ENCODE results near the gene BPIFA2. TPM values are rescaled to one million over a fixed set of nuclear protein-coding genes. Genes with fewer than 3 reads are reported as not detected.

Gene BPIFA2
- total and polyA plus RNA-seq, 9 of the 15 experiments (the other 6 are each of a cell fraction or from before 2014, with no cell fraction given): not detected

DNA sequence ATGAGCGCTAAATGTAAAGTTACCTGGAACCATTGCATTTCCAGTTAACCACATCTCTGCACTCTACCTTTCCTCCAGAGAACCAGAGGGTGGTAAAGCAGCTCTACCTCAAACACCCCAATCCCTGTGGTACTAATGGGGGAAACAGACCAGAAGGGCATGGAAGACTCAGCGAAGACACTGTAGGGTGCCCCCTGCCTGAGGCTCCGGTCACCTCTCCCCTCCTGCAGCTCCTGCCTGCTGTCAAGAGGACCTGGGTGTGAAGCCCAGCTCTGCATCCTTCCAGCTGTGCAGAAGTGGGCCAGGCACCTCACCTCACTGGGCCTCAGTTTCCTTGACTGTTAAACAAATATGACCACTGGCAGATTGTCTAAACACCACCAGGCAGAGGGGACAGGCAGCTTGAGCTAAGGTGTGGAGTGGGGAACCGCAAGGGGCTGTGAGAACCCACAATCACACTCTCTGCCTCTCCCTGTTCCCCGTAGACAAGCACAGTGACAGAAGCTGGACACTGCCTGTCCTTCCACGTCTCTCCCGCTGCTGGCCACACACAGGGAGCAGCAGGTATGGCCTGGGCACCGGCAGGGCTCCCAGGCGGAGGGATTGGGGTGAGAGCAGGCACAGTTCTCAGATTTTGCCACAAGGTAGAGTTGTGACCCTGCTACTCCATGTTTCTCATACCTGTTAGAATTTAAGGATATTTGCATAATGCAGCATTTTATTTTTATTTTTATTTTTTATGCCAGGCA is 9.1 kb upstream of the BPIFA2 start:
- intact Hi-C loops (cut with micrococcal nuclease) (no loop called here), in situ Hi-C loops (cut with MboI) (no loop called here)
- Histone ChIP-seq H3K79me2 (ENCODE audit: control insufficient read depth, insufficient read depth, low read length) (no peaks in the 10 kb centered on the region), H3K9me1 (ENCODE audit: control insufficient read depth, insufficient read depth, low read length) (no peaks in the 10 kb centered on the region), H3K27me3 (ENCODE audit: control insufficient read depth in 2 of 2, insufficient read depth in 2 of 2, low read length in 2 of 2) (peaks cover 3 to 49% of the 10 kb centered on the region in 2 experiments; a peak in 3 of 5 replicates), H3K27ac (ENCODE audit: extremely low read depth, low read depth, low read length) (no peak overlapping the region), H3K4me2 (ENCODE audit: insufficient read depth, low read length) (no peak overlapping the region), H3K9ac (ENCODE audit: insufficient read depth in 1 of 2, low read depth in 2 of 2, low read length in 2 of 2) (no peak overlapping the region), H3K4me1 (replicated peaks in 1 of 2; ENCODE audit: control insufficient read depth in 2 of 2, insufficient read depth in 2 of 2, low read length in 2 of 2) (no peaks in the 10 kb centered on the region), H2AFZ (ENCODE audit: low read depth, low read length) (no peak overlapping the region), H3K4me3 (no peak overlapping the region), H3K36me3 (ENCODE audit: control insufficient read depth, insufficient read depth, low read length) (no peaks in the 10 kb centered on the region), H3K9me3 (replicated peaks; ENCODE audit: control insufficient read depth, insufficient read depth, low read depth, low read length) (no peaks in the 10 kb centered on the region), H4K20me1 (replicated peaks; ENCODE audit: control insufficient read depth, insufficient read depth, low read length) (peaks cover 10% of the 10 kb centered on the region)
- CTCF ChIA-PET (ENCODE audit: low intra/inter-chr PET ratio): no interaction called here
- POLR2A ChIA-PET: interaction anchor here (0.7 kb wide), 1 partner anchor 183 kb away, joined by 4 read pairs; no protein-coding TSS in a partner anchor
- no peak for DNase-seq (ENCODE audit: extremely low read depth in 1 of 4, low spot score in 3 of 4)
- 1% methylated on average over 9 of the region's 9 CpGs for WGBS (ENCODE audit: insufficient coverage, low coverage, missing lambda C conversion rate)
- FAIRE-seq: no peak
- BruUV-seq (replicated peaks): no TSS peak
- TF ChIP-seq, protein P1, sequence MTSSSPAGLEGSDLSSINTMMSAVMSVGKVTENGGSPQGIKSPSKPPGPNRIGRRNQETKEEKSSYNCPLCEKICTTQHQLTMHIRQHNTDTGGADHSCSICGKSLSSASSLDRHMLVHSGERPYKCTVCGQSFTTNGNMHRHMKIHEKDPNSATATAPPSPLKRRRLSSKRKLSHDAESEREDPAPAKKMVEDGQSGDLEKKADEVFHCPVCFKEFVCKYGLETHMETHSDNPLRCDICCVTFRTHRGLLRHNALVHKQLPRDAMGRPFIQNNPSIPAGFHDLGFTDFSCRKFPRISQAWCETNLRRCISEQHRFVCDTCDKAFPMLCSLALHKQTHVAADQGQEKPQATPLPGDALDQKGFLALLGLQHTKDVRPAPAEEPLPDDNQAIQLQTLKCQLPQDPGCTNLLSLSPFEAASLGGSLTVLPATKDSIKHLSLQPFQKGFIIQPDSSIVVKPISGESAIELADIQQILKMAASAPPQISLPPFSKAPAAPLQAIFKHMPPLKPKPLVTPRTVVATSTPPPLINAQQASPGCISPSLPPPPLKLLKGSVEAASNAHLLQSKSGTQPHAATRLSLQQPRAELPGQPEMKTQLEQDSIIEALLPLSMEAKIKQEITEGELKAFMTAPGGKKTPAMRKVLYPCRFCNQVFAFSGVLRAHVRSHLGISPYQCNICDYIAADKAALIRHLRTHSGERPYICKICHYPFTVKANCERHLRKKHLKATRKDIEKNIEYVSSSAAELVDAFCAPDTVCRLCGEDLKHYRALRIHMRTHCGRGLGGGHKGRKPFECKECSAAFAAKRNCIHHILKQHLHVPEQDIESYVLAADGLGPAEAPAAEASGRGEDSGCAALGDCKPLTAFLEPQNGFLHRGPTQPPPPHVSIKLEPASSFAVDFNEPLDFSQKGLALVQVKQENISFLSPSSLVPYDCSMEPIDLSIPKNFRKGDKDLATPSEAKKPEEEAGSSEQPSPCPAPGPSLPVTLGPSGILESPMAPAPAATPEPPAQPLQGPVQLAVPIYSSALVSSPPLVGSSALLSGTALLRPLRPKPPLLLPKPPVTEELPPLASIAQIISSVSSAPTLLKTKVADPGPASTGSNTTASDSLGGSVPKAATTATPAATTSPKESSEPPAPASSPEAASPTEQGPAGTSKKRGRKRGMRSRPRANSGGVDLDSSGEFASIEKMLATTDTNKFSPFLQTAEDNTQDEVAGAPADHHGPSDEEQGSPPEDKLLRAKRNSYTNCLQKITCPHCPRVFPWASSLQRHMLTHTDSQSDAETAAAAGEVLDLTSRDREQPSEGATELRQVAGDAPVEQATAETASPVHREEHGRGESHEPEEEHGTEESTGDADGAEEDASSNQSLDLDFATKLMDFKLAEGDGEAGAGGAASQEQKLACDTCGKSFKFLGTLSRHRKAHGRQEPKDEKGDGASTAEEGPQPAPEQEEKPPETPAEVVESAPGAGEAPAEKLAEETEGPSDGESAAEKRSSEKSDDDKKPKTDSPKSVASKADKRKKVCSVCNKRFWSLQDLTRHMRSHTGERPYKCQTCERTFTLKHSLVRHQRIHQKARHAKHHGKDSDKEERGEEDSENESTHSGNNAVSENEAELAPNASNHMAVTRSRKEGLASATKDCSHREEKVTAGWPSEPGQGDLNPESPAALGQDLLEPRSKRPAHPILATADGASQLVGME (CRISPR knock-in tag; IDR thresholded peaks at IDR 0.05): no peak
- TF ChIP-seq ZNF239 (CRISPR knock-in tag; IDR thresholded peaks at IDR 0.05): no peak
- TF ChIP-seq RNF2 (IDR thresholded peaks at IDR 0.05): no peak
- TF ChIP-seq CCAR2 (IDR thresholded peaks at IDR 0.05; ENCODE audit: low read depth, low read length): no peak
- no peak for TF ChIP-seq SP1 (CRISPR knock-in tag; IDR thresholded peaks at IDR 0.05)
- no peak for TF ChIP-seq JUND (IDR thresholded peaks at IDR 0.05; ENCODE audit: borderline replicate concordance, low read depth, low read length)
- no peak for TF ChIP-seq JUND (tag; IDR thresholded peaks at IDR 0.05; ENCODE audit: borderline replicate concordance, low read depth, low read length)
- TF ChIP-seq ZNF197 (CRISPR knock-in tag; IDR thresholded peaks at IDR 0.05; ENCODE audit: low read depth): no peak
- no peak for TF ChIP-seq ZNF311 (CRISPR knock-in tag; IDR thresholded peaks at IDR 0.05)
- no peak for TF ChIP-seq ZNF23 (CRISPR knock-in tag; IDR thresholded peaks at IDR 0.05)
- TF ChIP-seq C11orf30 (IDR thresholded peaks at IDR 0.05; ENCODE audit: low read depth): no peak
- TF ChIP-seq ZNF668 (CRISPR knock-in tag; IDR thresholded peaks at IDR 0.05): no peak
- TF ChIP-seq, protein P2, sequence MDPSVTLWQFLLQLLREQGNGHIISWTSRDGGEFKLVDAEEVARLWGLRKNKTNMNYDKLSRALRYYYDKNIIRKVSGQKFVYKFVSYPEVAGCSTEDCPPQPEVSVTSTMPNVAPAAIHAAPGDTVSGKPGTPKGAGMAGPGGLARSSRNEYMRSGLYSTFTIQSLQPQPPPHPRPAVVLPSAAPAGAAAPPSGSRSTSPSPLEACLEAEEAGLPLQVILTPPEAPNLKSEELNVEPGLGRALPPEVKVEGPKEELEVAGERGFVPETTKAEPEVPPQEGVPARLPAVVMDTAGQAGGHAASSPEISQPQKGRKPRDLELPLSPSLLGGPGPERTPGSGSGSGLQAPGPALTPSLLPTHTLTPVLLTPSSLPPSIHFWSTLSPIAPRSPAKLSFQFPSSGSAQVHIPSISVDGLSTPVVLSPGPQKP (CRISPR knock-in tag; IDR thresholded peaks at IDR 0.05): no peak
- ATAC-seq: no peak
